Measurements from ENCODE around the gene TRAF3IP1. TPM values are rescaled to one million over a fixed set of nuclear protein-coding genes. Genes with fewer than 3 reads are reported as not detected.

Gene TRAF3IP1
- total and polyA plus RNA-seq, 2 of the 13 experiments (the other 11 are each of a cell fraction or from before 2014, with no cell fraction given) = 4.1 to 12.9 TPM

- peak; percentile 72; the same call in 1 of the 2 replicates for TF ChIP-seq GFI1 (CRISPR knock-in tag; IDR thresholded peaks at IDR 0.05; ENCODE audit: borderline replicate concordance)
- TF ChIP-seq, protein P1, sequence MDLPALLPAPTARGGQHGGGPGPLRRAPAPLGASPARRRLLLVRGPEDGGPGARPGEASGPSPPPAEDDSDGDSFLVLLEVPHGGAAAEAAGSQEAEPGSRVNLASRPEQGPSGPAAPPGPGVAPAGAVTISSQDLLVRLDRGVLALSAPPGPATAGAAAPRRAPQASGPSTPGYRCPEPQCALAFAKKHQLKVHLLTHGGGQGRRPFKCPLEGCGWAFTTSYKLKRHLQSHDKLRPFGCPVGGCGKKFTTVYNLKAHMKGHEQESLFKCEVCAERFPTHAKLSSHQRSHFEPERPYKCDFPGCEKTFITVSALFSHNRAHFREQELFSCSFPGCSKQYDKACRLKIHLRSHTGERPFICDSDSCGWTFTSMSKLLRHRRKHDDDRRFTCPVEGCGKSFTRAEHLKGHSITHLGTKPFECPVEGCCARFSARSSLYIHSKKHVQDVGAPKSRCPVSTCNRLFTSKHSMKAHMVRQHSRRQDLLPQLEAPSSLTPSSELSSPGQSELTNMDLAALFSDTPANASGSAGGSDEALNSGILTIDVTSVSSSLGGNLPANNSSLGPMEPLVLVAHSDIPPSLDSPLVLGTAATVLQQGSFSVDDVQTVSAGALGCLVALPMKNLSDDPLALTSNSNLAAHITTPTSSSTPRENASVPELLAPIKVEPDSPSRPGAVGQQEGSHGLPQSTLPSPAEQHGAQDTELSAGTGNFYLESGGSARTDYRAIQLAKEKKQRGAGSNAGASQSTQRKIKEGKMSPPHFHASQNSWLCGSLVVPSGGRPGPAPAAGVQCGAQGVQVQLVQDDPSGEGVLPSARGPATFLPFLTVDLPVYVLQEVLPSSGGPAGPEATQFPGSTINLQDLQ (CRISPR knock-in tag; IDR thresholded peaks at IDR 0.05) = 0 out of 2 replicates have a peak, but pooled peaks have one; percentile 44
- no peak for TF ChIP-seq ZNF432 (CRISPR knock-in tag; IDR thresholded peaks at IDR 0.05; ENCODE audit: borderline replicate concordance)
- peak; percentile 53; the same call in 1 of the 2 replicates for TF ChIP-seq FOXA1 (IDR thresholded peaks at IDR 0.05)
- peak; percentile 88 for TF ChIP-seq FOXA1 (CRISPR knock-in tag; IDR thresholded peaks at IDR 0.05)
- TF ChIP-seq, protein P2, sequence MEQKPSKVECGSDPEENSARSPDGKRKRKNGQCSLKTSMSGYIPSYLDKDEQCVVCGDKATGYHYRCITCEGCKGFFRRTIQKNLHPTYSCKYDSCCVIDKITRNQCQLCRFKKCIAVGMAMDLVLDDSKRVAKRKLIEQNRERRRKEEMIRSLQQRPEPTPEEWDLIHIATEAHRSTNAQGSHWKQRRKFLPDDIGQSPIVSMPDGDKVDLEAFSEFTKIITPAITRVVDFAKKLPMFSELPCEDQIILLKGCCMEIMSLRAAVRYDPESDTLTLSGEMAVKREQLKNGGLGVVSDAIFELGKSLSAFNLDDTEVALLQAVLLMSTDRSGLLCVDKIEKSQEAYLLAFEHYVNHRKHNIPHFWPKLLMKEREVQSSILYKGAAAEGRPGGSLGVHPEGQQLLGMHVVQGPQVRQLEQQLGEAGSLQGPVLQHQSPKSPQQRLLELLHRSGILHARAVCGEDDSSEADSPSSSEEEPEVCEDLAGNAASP (CRISPR knock-in tag; IDR thresholded peaks at IDR 0.05; ENCODE audit: borderline replicate concordance) = peak; percentile 43; the same call in 1 of the 2 replicates
- no peak for TF ChIP-seq ZNF782 (CRISPR knock-in tag; IDR thresholded peaks at IDR 0.05; ENCODE audit: borderline replicate concordance)
- TF ChIP-seq ZNF274 (CRISPR knock-in tag; IDR thresholded peaks at IDR 0.05) = no peak
- TF ChIP-seq TBX3 (IDR thresholded peaks at IDR 0.05; ENCODE audit: borderline replicate concordance) = peak; percentile 73; the same call in 1 of the 2 replicates
- peak; percentile 56 for TF ChIP-seq ZNF792 (CRISPR knock-in tag; IDR thresholded peaks at IDR 0.05)
- peak; percentile 16; the same call in 1 of the 2 replicates for TF ChIP-seq PBX2 (CRISPR knock-in tag; IDR thresholded peaks at IDR 0.05)
- no peak for TF ChIP-seq RBM22 (optimal IDR thresholded peaks at IDR 0.05; ENCODE audit: low read length)
- TF ChIP-seq, protein P3, sequence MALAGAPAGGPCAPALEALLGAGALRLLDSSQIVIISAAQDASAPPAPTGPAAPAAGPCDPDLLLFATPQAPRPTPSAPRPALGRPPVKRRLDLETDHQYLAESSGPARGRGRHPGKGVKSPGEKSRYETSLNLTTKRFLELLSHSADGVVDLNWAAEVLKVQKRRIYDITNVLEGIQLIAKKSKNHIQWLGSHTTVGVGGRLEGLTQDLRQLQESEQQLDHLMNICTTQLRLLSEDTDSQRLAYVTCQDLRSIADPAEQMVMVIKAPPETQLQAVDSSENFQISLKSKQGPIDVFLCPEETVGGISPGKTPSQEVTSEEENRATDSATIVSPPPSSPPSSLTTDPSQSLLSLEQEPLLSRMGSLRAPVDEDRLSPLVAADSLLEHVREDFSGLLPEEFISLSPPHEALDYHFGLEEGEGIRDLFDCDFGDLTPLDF (CRISPR knock-in tag; IDR thresholded peaks at IDR 0.05) = no peak
- TF ChIP-seq ZNF883 (CRISPR knock-in tag; IDR thresholded peaks at IDR 0.05; ENCODE audit: not compliant biosample characterization) = no peak
- no peak for TF ChIP-seq ZNF180 (CRISPR knock-in tag; IDR thresholded peaks at IDR 0.05; ENCODE audit: borderline replicate concordance, low read depth)
- TF ChIP-seq, protein P4, sequence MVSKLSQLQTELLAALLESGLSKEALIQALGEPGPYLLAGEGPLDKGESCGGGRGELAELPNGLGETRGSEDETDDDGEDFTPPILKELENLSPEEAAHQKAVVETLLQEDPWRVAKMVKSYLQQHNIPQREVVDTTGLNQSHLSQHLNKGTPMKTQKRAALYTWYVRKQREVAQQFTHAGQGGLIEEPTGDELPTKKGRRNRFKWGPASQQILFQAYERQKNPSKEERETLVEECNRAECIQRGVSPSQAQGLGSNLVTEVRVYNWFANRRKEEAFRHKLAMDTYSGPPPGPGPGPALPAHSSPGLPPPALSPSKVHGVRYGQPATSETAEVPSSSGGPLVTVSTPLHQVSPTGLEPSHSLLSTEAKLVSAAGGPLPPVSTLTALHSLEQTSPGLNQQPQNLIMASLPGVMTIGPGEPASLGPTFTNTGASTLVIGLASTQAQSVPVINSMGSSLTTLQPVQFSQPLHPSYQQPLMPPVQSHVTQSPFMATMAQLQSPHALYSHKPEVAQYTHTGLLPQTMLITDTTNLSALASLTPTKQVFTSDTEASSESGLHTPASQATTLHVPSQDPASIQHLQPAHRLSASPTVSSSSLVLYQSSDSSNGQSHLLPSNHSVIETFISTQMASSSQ (IDR thresholded peaks at IDR 0.05; ENCODE audit: low read depth) = 0 out of 2 replicates have a peak, but pooled peaks have one; percentile 24
- TF ChIP-seq, protein P4 (CRISPR knock-in tag; IDR thresholded peaks at IDR 0.05; ENCODE audit: borderline replicate concordance) = no peak
These were observed 83.5 kb downstream of the TRAF3IP1 start (continued) for GRCh38 chr2:238403632-238404405.
